ENCODE data around the gene PALD1.

PALD1 gene

GRCh38 chr10:70552586-70552985, 74.0 kb downstream of the PALD1 start:
- DNase-seq (ENCODE audit: low read depth in 1 of 2, low spot score in 1 of 2): no peak

- DNase-seq (ENCODE audit: low read depth in 1 of 2, low spot score in 1 of 2): no peak
These were observed 76.8 kb downstream of the PALD1 start for GRCh38 chr10:70555371-70555770.

GRCh38 chr10:70557086-70557845, 78.7 kb downstream of the PALD1 start:
- no peak for DNase-seq (ENCODE audit: low read depth in 1 of 2, low spot score in 1 of 2)

GRCh38 chr10:70557876-70558275, 79.3 kb downstream of the PALD1 start:
- DNase-seq (ENCODE audit: low read depth in 1 of 2, low spot score in 1 of 2): no peak

DNA sequence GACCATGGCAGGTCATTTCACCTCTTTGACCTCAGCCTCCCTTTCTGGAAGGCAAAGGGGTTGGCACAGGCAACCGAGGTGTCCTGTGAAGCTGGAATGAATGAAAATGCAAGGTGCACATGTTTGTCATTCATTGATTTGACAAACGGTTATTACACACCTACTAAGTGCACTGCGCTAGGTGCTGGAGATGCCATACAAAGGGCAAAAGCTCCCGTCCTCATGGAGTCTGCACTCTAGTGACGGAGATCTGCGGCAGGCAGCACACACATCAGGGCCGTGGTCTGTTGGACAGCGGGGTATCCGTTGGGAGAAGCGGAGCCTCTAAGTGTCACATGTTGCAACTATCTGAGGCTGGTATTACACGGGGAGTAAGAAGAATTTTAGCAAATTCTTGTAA, 79.7 kb downstream of the PALD1 start:
- DNase-seq (ENCODE audit: low read depth in 1 of 2, low spot score in 1 of 2): no peak

DNA sequence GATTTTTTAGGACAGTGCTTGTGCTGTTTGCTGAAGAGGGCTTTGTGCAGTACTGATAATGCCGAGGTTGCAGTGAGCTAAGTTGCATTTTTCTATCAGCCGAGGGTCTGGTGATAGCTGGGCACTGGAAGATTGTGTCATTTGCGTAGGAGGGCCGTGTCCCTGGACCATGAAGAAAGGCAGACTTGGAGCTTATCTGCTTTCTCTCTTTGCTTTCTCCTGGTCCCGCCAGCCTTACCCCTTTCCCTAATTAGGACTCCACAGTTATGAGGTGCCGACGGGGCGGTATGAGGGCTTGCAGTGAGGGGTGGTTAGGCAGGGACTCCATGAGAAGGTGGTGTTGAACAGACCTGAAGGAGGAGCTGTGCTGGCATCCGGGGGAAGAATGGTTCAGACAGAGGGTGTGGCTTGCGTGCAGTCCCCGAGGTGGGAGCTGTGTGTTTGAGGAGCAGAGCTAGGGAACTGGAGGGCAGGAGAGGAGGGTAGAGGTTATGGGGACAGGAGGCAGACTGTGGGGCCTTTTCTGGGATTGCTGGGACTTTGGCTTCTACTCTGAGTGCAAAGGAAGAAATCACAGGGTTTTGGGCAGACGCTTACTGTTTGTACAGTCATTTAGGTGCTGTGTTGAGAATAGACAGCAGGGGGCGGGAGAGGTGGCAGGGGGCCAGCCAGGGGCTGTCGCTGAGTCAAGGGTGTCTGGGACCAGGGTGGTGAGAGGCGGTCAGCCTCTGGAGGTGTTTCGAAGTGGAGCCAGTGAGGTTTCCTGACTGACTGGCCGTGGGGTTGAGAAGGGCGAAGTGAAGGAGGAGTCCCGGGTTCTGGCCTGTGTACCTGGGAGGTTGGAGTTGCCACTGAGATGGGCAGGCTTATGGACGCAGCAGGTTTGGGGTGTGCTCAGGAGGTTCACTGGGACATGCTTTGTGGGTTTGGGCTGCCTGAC, 80.6 kb downstream of the PALD1 start:
- peak; percentile 21 to 64 for DNase-seq (ENCODE audit: low read depth in 1 of 2, low spot score in 1 of 2)

- DNase-seq (ENCODE audit: low read depth in 1 of 2, low spot score in 1 of 2): no peak
These were observed 81.3 kb downstream of the PALD1 start for GRCh38 chr10:70559861-70560260.

DNA sequence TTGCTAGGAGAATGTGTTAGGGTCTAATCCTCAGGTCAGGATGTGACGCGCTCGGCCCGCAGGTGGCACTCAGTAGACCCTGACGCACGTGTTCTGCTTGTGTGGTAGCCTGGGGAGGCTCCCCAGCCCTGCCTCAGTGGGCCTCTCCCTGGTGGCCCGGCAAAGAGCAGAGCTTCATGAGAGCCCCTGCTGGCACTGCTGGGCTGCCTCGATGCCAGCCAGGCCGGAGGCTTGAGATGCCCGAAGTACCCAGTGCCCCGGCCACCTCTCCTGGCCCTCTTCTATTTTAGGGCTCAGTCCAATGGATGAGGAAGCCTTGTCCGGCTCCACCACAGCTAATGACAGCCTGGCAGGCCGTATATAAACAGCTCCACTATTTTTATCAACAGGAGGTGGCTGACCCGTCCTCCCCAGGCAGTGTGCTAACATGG, 82.0 kb downstream of the PALD1 start:
- DNase-seq (ENCODE audit: low read depth in 1 of 2, low spot score in 1 of 2): no peak

DNA sequence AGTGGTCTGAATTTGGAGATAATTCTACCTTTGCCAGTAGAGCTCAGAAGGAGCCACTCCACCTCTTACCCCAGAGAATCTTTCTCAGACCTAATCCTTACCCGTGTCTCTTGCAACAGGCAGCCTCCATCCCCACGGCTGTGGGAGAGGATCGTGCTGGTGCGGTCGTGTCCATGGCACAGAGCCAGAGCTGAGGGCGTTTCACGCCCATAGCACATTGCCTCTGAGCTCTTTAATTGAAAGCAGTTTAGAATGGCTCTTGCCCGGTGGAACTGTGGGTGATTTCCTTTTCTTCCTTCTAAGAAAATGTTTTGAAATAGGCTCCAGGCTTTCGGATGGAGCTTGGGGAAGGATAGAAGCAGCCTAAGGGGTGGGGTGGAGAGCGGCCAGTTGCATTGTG, 82.5 kb downstream of the PALD1 start:
- DNase-seq (ENCODE audit: low read depth in 1 of 2, low spot score in 1 of 2): no peak

DNA sequence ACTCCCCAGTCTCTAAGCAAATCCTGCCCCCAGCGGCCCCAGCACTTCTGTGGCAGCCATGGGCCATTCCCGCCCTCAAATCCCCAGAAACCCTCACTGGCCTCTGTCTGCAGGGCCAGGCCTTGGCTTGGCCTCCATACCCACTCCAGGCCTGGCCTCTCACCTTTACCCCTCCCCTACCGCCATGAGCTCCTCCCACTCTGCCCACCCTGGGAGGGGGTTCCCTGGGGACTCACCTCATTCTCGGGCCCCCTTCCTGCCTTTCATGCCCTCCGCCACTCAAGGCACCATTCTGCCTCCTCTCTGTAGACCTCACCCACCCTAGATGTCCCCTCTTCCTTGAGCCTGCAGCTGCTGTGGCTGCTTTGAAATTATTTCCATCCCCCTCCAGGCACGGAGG, 83.0 kb downstream of the PALD1 start:
- DNase-seq (ENCODE audit: low read depth in 1 of 2, low spot score in 1 of 2): no peak

DNA sequence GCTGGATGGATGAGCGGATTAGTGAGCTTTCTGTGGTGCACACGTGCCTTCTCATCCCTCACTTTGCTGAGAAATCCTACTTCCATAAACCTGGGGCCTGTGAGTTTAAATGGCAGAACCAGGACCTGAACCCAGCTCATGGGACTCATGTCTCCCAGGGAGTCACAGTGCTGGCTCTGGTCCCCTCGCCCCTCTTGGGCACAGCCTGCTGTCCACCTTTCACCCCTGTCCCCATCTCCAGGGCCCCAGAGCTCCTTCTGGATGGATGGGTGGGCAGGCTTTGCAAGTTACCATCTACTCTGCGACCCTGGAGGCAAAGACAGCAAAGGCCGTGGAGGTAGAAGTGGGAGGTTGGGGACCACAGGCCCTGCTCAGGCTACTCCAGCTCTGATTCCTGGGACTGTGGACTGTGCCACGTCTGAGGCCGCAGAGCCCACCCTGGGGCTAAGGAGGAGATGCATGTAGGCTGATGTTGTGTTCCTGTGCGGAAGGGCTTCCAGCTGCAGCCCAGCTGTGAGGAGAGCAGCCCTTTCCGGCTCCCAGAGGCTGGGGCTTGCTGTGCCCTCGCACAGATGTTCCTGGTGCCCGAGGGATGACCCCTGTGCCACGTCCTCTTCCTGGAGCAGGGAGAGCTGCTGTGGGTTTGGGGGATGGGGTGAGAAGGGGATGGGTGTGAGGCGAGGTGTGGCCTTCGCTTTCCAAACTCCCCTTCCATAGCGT, 83.6 kb downstream of the PALD1 start:
- DNase-seq (ENCODE audit: low read depth in 1 of 2, low spot score in 1 of 2): no peak

DNA sequence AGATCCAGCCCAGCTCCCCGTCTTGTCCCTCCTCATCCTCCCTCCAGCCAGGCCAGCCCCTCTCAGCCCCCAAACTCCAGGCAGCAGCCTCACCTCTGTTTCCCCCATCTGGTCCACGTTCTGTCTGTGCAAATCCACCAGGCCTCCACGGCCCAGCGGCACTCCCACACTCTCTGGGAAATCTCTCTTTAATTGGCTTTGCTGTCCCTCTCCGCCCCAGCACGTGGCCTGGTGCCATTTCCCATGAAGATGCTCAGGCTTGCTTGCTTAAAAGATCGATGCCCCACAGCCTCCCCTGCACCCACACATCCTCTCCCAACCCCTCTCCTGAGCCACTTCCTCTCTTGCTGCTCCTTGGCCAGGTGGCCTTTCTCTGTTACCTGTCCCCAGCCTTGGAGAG, 84.7 kb downstream of the PALD1 start:
- DNase-seq (ENCODE audit: low read depth in 1 of 2, low spot score in 1 of 2): no peak

DNA sequence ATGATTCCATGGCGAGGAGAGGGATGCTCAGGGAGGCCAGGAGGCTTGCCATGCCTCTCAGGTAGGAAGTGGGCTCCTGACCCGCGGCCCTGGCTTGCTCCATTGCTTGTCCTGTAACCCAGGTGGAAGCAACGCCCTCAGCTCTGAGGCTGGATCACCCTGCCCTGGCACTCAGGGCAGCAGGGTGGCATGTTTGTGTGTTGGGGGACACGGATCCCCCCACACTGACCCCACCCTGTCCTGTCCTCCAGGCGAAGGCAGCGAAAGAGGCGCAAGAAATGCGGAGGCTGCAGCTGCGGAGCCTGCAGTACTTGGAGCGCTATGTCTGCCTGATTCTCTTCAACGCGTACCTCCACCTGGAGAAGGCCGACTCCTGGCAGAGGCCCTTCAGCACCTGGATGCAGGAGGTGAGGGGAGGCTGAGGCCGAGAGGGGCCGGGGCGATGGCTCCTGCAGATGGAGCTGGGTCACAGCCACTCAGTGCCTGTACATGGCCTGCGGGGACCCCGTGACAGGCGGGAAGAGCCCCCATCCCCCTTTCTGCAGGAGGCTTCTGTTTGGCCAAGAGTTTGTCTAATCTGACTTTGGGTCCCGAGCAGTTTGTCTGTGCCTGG, 85.7 kb downstream of the PALD1 start:
- DNase-seq (ENCODE audit: low read depth in 1 of 2, low spot score in 1 of 2): no peak

- DNase-seq (ENCODE audit: low read depth in 1 of 2, low spot score in 1 of 2): no peak
These were observed 86.4 kb downstream of the PALD1 start for GRCh38 chr10:70564901-70565351.

GRCh38 chr10:70565556-70566514, 87.3 kb downstream of the PALD1 start:
- no peak for DNase-seq (ENCODE audit: low read depth in 1 of 2, low spot score in 1 of 2)

DNA sequence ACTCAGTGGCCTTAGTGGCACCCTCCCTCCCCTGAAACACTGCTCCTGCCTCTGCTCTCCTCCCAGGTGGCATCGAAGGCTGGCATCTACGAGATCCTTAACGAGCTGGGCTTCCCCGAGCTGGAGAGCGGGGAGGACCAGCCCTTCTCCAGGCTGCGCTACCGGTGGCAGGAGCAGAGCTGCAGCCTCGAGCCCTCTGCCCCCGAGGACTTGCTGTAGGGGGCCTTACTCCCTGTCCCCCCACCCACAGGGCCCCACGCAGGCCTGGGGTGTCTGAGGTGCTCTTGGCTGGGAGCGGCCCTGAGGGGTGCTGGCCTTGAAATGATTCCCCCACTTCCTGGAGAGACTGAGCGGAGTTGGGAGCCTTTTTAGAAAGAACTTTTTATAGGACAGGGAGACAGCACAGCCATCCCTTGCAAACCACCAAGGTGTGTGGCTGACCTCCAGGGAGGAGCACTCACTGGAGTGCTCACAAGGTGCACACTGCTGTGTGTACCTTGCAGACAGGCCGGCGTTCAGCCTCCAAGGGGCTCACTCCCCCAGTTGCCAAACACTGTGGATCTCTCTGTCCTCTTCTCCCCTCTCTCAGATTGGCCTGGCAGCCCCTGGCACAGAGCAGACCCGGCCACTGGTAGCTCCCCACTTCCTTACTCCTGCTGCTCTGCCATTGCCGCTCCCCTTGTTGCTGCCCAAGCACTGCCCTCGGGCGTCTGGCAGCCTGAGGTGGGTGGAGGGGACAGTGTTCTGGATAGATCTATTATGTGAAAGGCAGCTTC, 88.1 kb downstream of the PALD1 start:
- no peak for DNase-seq (ENCODE audit: low read depth in 1 of 2, low spot score in 1 of 2)

GRCh38 chr10:70567603-70568002, 89.0 kb downstream of the PALD1 start:
- DNase-seq (ENCODE audit: low read depth in 1 of 2, low spot score in 1 of 2): no peak

GRCh38 chr10:70568113-70568512, 89.5 kb downstream of the PALD1 start:
- no peak for DNase-seq (ENCODE audit: low read depth in 1 of 2, low spot score in 1 of 2)

Data from activated CD4-positive, alpha-beta T cell treated with anti-CD3 and anti-CD28 coated beads, Interleukin-2, amount 50 U/mL, for 24 hours (primary cell).